IPS-18c (cell line): ENCODE data around the gene UBN2.
"Not testable (repeated sequence)": the region's sequence is repeated elsewhere in the genome, so short reads cannot be mapped to it uniquely, and the experiment has no call there.

Experiments used
- H3K4me3 ChIP-seq: 2 replicates; pipeline ENCODE4 v1.7.0; 2013; ENCODE audit warnings: low read depth, mild to moderate bottlenecking, low read length, moderate library complexity; ENCODE audit not compliant: insufficient read depth
- H3K9me3 ChIP-seq: one replicate; pipeline ENCODE4 v1.6.1; 2013; ENCODE audit warnings: mild to moderate bottlenecking, low read length, moderate library complexity; ENCODE audit not compliant: control insufficient read depth, insufficient read depth

The UBN2 gene

DNA sequence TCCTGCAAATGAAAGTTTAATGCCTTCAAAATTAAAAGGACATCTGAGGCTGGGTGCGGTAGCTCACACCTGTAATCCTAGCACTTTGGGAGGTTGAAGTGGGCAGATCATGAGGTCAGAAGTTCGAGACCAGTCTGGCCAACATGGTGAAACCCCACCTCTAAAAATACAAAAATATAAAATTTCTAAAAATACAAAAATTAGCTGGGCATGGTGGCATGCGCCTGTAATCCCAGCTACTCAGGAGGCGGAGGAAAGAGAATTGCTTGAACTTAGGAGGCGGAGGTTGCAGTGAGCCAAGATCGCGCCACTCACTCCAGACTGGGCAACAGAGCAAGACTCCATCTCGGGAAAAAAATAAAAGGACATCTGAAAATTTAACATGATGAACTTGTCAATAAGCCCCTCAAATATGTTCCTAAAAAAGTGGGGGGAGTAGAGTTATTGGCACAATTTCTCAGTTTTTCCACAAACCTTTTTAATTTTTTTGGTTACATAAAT, 4.0 kb upstream of the UBN2 start:
- H3K9me3 ChIP-seq, H3K4me3 ChIP-seq: not testable (repeated sequence)

DNA sequence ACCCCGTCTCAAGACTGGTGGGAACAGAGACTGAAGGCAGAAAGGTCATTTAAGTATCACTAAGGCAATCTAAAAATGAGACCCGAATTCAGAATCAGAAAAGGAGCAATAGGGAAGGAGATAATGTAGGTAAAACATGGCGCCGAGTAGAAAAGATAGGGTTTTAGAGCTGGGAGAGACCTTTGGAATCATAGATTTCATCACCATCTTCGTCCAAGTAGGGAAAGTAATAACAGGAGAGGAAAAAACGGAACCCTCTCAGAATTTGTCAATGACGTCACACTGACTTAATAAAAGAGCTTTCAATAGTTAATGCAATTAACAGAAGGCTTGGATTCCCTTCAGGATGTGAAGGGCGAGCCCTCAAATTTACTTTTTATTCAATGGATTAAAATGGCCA, 1.0 kb upstream of the UBN2 start:
- Histone ChIP-seq H3K4me3 (peak overlapping the region; percentile 98), H3K9me3 (no peaks in the 10 kb centered on the region)

- peak overlapping the region; percentile 98 for H3K4me3 ChIP-seq
- H3K9me3 ChIP-seq = no peaks in the 10 kb centered on the region
These were observed 608 bp upstream of the UBN2 start for GRCh38 chr7:139230484-139230773.

DNA sequence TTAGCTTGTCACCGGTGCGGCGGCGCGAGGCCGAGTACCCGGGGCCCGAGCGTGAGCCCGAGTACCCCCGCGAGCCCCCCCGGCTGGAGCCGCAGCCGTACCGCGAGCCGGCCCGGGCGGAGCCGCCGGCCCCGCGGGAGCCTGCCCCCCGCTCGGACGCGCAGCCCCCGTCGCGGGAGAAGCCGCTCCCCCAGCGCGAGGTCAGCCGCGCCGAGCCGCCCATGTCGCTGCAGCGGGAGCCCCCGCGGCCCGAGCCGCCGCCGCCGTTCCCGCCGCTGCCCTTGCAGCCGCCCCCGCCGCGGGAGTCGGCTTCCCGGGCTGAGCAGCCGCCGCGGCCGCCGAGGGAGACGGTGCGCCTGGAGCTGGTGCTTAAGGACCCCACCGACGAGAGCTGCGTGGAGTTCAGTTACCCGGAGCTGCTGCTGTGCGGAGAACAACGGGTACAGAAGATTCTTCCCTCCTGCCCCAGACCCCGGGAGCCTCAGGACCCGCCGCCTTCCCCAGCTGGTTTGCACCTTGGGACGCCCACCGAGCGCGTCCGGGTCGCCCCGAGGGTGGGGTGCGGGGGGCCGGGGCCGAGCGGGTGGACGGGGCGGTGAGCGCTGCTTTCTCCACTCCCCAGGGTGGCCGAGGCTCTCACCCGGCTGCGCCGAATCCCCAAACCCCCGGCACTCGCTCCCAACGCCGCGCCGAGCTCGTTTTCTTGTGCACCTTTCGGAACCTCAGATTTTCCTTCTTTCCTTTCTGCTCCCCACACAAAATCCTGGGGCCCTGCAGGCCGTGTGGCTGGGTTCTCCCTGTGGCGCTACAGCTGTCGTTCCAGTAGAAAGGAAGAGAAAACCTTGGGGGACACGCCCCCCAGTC, 708 bp downstream of the UBN2 start:
- no peaks in the 10 kb centered on the region for H3K9me3 ChIP-seq
- peak overlapping the region; percentile 98 for H3K4me3 ChIP-seq

GRCh38 chr7:139232377-139232717, 1.3 kb downstream of the UBN2 start:
- Histone ChIP-seq H3K9me3 (no peaks in the 10 kb centered on the region), H3K4me3 (peak overlapping the region; percentile 98)

- Histone ChIP-seq H3K9me3 (no peaks in the 10 kb centered on the region), H3K4me3 (no peak overlapping the region)
These were observed 1.9 kb downstream of the UBN2 start for GRCh38 chr7:139232904-139233303.

- no peak overlapping the region for H3K4me3 ChIP-seq
- no peaks in the 10 kb centered on the region for H3K9me3 ChIP-seq
These were observed 10.2 kb downstream of the UBN2 start for GRCh38 chr7:139241258-139241657.

GRCh38 chr7:139242741-139243281, 11.8 kb downstream of the UBN2 start:
- Histone ChIP-seq H3K4me3 (no peak overlapping the region), H3K9me3 (no peaks in the 10 kb centered on the region)

DNA sequence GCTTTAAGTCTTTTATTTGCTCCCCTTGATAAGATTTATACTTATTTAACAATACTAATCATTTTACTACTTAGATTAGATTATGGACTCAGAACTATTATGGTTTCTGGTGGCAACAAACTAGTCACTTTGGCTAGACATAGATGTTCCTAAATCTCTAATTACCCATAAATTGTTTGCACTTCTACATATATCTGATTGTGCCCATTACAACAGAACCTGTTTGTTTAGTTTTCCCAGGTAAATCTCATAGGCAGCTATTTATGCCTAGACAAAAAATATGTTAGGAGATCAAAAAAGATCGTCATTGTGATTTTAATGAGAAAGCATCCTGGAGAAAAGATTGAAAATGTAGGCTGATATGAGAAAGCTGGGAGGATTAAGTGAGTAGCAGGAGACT, 14.4 kb downstream of the UBN2 start:
- Histone ChIP-seq H3K9me3 (no peaks in the 10 kb centered on the region), H3K4me3 (no peak overlapping the region)

GRCh38 chr7:139246494-139246893, 15.5 kb downstream of the UBN2 start:
- Histone ChIP-seq H3K9me3 (no peaks in the 10 kb centered on the region), H3K4me3 (no peak overlapping the region)

DNA sequence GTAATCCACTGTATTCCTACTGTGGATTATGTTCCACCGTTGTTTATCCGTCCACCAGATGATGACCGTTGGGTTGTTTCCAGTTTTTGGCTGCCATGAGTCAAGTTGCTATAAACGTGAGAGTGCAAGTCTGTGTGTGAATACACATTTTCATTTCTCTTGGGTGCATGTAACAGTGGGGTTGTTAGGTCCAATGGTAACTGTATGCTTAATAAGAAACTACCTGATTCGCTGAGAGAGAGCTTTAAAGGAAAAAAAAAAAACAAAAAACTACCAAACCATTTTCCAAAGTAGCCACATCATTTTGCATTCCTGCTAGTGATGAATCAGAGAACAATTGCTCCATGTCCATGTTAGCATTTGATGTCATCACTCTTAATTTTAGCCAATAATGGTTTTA, 15.9 kb downstream of the UBN2 start:
- no peak overlapping the region for H3K4me3 ChIP-seq
- no peaks in the 10 kb centered on the region for H3K9me3 ChIP-seq

GRCh38 chr7:139249179-139249810, 18.3 kb downstream of the UBN2 start:
- Histone ChIP-seq H3K4me3 (no peak overlapping the region), H3K9me3 (no peaks in the 10 kb centered on the region)

DNA sequence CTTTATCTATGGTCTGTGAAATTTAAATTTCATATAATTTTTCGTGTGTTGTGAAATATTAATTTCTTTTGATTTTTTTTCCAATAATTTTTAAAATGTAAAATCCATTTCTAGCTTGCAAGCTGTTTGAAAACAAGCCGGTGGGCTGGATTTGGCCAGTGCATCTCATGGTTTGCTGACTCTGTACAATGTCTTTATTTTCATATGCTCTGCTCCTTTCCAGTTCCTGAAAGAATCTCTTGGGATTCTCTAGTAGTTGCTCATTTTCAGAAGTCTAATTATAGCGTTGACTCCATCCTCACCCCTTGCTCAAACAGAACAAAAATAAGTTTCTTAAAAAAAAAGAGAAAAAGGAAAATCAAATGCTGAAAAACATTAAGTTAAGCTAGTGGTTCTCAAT, 21.4 kb downstream of the UBN2 start:
- Histone ChIP-seq H3K4me3 (no peak overlapping the region), H3K9me3 (no peaks in the 10 kb centered on the region)

DNA sequence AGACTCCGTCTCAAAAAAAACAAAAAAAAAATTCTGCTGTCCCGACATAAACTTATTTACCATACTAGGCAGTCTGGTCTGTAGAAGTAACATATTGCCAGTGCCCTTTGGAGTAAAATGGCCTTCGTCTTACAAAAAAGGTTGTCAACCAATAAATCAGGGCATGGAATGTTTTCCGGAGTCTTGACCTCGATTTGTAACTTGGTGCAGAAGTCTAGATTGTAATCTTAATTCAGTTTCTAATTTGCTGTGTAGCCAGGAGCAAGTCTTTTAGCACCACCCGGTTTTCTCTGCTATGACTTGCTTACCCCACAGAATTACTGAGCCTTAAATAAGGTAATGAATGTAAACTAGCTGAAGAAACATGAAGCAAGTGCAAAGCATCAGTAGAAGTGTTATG, 23.2 kb downstream of the UBN2 start:
- no peak overlapping the region for H3K4me3 ChIP-seq
- H3K9me3 ChIP-seq = no peaks in the 10 kb centered on the region

GRCh38 chr7:139254728-139255127, 23.7 kb downstream of the UBN2 start:
- Histone ChIP-seq H3K4me3 (no peak overlapping the region), H3K9me3 (no peaks in the 10 kb centered on the region)

DNA sequence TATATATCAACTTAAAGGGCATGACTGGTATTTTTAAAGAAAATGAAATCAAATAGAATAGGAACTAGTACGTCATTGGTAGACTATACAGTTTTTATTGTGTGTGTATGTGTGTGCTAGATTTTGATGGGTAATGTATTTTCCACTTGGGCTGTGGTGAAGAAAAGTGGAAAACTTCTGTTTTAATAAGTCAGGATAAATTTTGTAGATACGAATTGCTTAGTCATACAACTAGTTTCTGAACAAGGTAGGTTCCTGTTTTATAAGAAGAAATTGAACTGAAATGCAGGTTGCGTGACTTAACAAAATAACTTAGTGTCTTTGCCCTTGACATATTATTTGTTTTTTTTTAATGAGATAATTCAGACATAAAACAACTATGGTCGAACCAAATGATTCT, 24.3 kb downstream of the UBN2 start:
- H3K9me3 ChIP-seq = no peaks in the 10 kb centered on the region
- H3K4me3 ChIP-seq = no peak overlapping the region

- H3K9me3 ChIP-seq = no peaks in the 10 kb centered on the region
- H3K4me3 ChIP-seq = no peak overlapping the region
These were observed 28.1 kb downstream of the UBN2 start for GRCh38 chr7:139259142-139259541.

GRCh38 chr7:139264220-139264619, 33.2 kb downstream of the UBN2 start:
- Histone ChIP-seq H3K9me3 (peaks cover 2% of the 10 kb centered on the region), H3K4me3 (no peak overlapping the region)
